Measurements from ENCODE around the gene ZSWIM6.

- TF ChIP-seq CTCF (IDR thresholded peaks at IDR 0.05) (no peak), POLR2A (IDR thresholded peaks at IDR 0.05) (no peak), POLR2AphosphoS5 (IDR thresholded peaks at IDR 0.05) (no peak), EP300 (IDR thresholded peaks at IDR 0.05) (no peak)
Observed at GRCh38 chr5:61349935-61350334, 17.9 kb downstream of the ZSWIM6 start.

Measured in stomach (tissue), 4 donors.